ENCODE results near the gene TJP1.
A peak's percentile ranks its signal among the peaks of the same experiment; 100 is the strongest.

Gene TJP1

DNA sequence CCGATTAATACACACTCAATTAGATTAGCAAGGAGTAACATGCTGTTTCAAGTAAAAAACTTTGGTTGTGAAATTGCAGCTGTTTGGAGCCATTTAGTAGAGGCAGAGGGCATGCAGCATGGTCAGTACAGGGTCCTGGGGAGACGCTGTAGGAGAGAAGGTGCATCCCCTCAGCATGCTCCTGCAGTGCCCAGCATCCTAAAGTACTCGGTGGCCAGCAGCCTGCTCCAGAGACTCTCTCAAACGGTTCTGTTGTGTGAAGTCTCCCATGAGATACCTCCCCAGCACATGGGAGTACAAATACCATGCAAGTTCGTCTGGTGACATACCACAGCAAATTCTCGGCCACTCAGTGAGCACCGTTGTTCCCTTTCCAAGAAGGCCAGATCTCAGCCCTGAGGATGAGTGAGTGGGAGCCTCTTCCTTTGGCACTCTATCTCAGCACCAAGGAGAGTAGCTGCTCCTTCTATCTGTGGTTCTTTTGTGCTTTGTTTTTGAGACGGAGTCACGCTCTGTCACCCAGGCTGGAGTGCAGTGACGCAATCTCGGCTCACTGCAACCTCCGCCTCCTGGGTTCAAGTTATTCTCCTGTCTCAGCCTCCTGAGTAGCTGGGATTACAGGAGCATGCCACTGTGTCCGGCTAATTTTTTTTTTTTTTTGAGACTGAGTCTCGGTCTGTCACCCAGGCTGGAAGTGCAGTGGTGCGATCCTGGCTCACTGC lies 72.7 kb downstream of the TJP1 start:
- TF ChIP-seq, protein P1, sequence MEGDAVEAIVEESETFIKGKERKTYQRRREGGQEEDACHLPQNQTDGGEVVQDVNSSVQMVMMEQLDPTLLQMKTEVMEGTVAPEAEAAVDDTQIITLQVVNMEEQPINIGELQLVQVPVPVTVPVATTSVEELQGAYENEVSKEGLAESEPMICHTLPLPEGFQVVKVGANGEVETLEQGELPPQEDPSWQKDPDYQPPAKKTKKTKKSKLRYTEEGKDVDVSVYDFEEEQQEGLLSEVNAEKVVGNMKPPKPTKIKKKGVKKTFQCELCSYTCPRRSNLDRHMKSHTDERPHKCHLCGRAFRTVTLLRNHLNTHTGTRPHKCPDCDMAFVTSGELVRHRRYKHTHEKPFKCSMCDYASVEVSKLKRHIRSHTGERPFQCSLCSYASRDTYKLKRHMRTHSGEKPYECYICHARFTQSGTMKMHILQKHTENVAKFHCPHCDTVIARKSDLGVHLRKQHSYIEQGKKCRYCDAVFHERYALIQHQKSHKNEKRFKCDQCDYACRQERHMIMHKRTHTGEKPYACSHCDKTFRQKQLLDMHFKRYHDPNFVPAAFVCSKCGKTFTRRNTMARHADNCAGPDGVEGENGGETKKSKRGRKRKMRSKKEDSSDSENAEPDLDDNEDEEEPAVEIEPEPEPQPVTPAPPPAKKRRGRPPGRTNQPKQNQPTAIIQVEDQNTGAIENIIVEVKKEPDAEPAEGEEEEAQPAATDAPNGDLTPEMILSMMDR (IDR thresholded peaks at IDR 0.05; ENCODE audit: control extremely low read depth, extremely low read depth, low read depth, missing control alignments) = no peak
- DNase-seq (ENCODE audit: extremely low spot score) = no peak
- CTCF ChIA-PET = no interaction called here

GRCh38 chr15:29747837-29748417 lies 74.3 kb downstream of the TJP1 start:
- TF ChIP-seq, protein P1 (IDR thresholded peaks at IDR 0.05; ENCODE audit: control extremely low read depth, extremely low read depth, low read depth, missing control alignments) = peak; percentile 30
- no peak for DNase-seq (ENCODE audit: extremely low spot score)
- CTCF ChIA-PET = interaction anchor here (0.7 to 1.1 kb wide), 2 partner anchors 12 to 177 kb away, joined by 3 read pairs; no protein-coding TSS in a partner anchor
- POLR2A ChIA-PET = no interaction called here

More for the DNA sequence above, 72.7 kb downstream of the TJP1 start:
- POLR2A ChIA-PET = no interaction called here

GRCh38 chr15:29743475-29743874 lies 78.8 kb downstream of the TJP1 start:
- ChIA-PET CTCF (interaction anchor here (0.8 to 1.2 kb wide), 2 partner anchors 30 to 641 kb away, joined by 3 read pairs; no protein-coding TSS in a partner anchor), POLR2A (no interaction called here)
- TF ChIP-seq, protein P1 (IDR thresholded peaks at IDR 0.05; ENCODE audit: control extremely low read depth, extremely low read depth, low read depth, missing control alignments) = no peak
- no peak for DNase-seq (ENCODE audit: extremely low spot score)

- DNase-seq (ENCODE audit: extremely low spot score) = no peak
- ChIA-PET CTCF (interaction anchor here (1.7 kb wide), 1 partner anchor 10 kb away, joined by 4 read pairs; no protein-coding TSS in a partner anchor), POLR2A (no interaction called here)
- TF ChIP-seq, protein P1 (IDR thresholded peaks at IDR 0.05; ENCODE audit: control extremely low read depth, extremely low read depth, low read depth, missing control alignments) = peak; percentile 45
Measured at GRCh38 chr15:29740692-29741311, 81.5 kb downstream of the TJP1 start.

- POLR2A ChIA-PET = no interaction called here
- DNase-seq (ENCODE audit: extremely low spot score) = no peak
- CTCF ChIA-PET = interaction anchor here (1.0 kb wide), 1 partner anchor 11 kb away, joined by 3 read pairs; no protein-coding TSS in a partner anchor
Measured at GRCh38 chr15:29736744-29737020, 85.6 kb downstream of the TJP1 start.

More at GRCh38 chr15:29736744-29737020, 85.6 kb downstream of the TJP1 start:
- TF ChIP-seq, protein P1 (IDR thresholded peaks at IDR 0.05; ENCODE audit: control extremely low read depth, extremely low read depth, low read depth, missing control alignments) = no peak
